ENCODE data around the gene CBX1. TPM values are rescaled to one million over a fixed set of nuclear protein-coding genes. Genes with fewer than 3 reads are reported as not detected.

CBX1 gene
- total RNA-seq, 1 donor from 2014 or later: 33.0 TPM

DNA sequence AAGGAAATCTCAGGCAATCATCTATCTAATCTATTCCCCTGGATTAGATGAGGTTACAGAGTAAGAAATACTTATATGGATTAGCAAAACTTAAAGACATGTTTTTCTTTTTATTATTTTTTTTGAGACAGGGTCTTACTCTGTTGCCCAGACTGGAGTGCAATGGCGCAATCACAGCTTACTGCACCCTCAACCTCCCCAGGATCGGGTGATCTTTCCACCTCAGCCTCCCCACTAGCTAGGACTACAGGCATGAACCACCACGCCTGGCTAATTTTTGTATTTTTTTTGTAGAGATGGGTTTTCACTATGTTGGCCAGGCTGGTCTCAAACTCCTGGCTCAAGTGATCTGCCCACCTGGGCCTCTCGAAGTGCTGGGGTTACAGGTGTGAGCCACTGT, 56.4 kb downstream of the CBX1 start:
- no peak for DNase-seq
- no peaks in the 10 kb centered on the region for H3K9me3 ChIP-seq (replicated peaks)
- no peak for TF ChIP-seq CTCF (IDR thresholded peaks at IDR 0.05; ENCODE audit: borderline replicate concordance)
- intact Hi-C loops (cut with micrococcal nuclease): no loop called here
- H3K27me3 ChIP-seq (ENCODE audit: low read depth): no peaks in the 10 kb centered on the region
- no peak overlapping the region for H3K4me3 ChIP-seq
- peaks cover 38% of the 10 kb centered on the region for H3K4me1 ChIP-seq
- no peaks in the 10 kb centered on the region for H3K36me3 ChIP-seq
- H3K27ac ChIP-seq (replicated peaks): no peak overlapping the region

DNA sequence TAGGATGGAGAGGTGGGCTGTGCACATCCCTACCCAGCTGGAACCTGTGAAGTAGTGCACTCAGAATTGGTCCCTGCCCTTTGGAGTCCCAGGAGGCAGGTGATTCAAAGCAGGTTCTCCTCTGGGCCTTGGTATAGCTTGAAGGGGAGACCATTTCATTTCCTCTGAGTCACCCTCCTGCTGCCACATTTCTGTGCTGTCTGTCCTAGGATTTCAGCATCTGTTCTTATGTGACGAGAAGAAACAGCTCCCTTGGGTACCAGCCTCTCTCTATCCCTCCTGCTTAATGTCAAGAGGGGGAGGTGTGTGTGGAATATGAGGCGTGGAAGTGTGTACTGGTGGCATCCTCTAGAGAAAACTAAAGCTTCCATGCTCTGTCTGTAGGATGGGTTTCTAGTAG, 58.1 kb downstream of the CBX1 start:
- H3K4me3 ChIP-seq: no peak overlapping the region
- no peak for DNase-seq
- intact Hi-C loops (cut with micrococcal nuclease): no loop called here
- no peaks in the 10 kb centered on the region for H3K9me3 ChIP-seq (replicated peaks)
- TF ChIP-seq CTCF (IDR thresholded peaks at IDR 0.05; ENCODE audit: borderline replicate concordance): no peak
- peaks cover 29% of the 10 kb centered on the region for H3K4me1 ChIP-seq
- H3K36me3 ChIP-seq: no peaks in the 10 kb centered on the region
- H3K27me3 ChIP-seq (ENCODE audit: low read depth): no peaks in the 10 kb centered on the region
- H3K27ac ChIP-seq (replicated peaks): no peak overlapping the region

DNA sequence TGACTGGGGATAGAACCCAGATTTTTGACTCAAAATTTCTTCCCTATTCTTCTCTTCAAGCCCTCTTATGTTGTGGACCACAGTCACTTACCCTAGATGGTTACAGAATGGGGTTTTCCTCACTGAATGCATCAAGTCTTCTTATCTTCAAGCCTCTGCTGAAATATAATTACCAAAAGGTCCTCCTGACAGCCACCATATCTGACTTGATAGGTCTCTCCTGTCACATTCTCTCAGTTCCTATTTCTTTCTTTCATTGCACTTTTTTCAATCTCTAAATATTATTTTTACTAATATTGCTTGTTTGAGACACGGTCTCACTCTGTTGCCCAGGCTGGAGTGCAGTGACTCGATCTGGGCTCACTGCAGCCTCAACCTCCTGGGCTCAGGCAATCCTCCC, 62.6 kb downstream of the CBX1 start:
- no peaks in the 10 kb centered on the region for H3K36me3 ChIP-seq
- no peak overlapping the region for H3K27ac ChIP-seq (replicated peaks)
- no peaks in the 10 kb centered on the region for H3K27me3 ChIP-seq (ENCODE audit: low read depth)
- H3K4me1 ChIP-seq: peaks cover 18% of the 10 kb centered on the region
- no peak for TF ChIP-seq CTCF (IDR thresholded peaks at IDR 0.05; ENCODE audit: borderline replicate concordance)
- intact Hi-C loops (cut with micrococcal nuclease): no loop called here
- H3K4me3 ChIP-seq: no peak overlapping the region
- H3K9me3 ChIP-seq (replicated peaks): no peaks in the 10 kb centered on the region
- DNase-seq: no peak

GRCh38 chr17:48037838-48038323, 63.4 kb downstream of the CBX1 start:
- peak overlapping the region; percentile 84 for H3K4me3 ChIP-seq
- H3K9me3 ChIP-seq (replicated peaks): no peaks in the 10 kb centered on the region
- no peaks in the 10 kb centered on the region for H3K27me3 ChIP-seq (ENCODE audit: low read depth)
- H3K4me1 ChIP-seq: peaks cover 18% of the 10 kb centered on the region
- intact Hi-C loops (cut with micrococcal nuclease): no loop called here
- no peak for TF ChIP-seq CTCF (IDR thresholded peaks at IDR 0.05; ENCODE audit: borderline replicate concordance)
- no peaks in the 10 kb centered on the region for H3K36me3 ChIP-seq
- no peak for DNase-seq
- peak overlapping the region; percentile 89 for H3K27ac ChIP-seq (replicated peaks)

DNA sequence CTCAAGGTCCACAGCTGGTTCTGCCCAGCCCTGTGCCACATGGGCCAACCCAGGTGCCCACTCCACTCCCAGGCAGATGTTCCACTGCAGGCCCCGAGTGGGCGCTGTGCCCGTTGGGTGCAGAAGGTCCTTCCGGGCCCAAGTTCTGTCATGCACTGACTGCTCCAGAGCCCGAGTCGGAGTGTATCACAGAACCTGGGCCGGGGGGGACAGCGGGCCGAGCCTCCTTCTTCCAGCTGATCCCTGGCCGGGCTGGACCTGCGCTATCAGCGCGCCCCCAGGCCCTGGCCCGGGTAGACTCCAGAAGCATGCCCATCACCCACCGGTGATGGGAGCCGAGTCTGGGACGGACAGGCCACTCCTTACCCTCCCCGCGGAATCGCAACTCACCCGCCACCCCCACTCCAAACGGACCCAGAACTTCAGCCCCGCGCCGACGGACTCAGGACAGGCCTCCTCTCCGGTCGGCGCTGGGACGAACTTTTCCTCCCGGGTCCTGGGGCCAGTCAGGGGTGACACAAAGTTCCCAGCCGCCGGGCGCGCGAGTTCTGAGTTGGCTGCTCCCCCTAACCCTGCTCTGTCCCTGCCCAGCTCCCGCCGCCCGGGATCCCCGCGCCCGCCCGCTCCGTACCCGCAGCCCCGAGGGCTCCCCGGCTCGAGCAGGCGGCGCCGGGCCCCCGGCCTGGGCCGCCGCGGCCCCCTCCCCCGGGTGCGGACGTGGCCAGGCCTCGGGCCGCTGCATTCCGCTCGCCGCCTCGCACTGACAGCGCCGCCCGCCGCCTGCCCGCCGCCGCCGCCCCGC, 64.0 kb downstream of the CBX1 start, which contains the start of gene COPZ2:
Gene COPZ2 (minus strand): TSS at position 762 of the 802 bp plus-strand sequence. CDS start 20 bp downstream, at position 742.
- H3K36me3 ChIP-seq: no peaks in the 10 kb centered on the region
- peak within 1 kb of the TSS; percentile 89 for H3K27ac ChIP-seq (replicated peaks)
- intact Hi-C loops (cut with micrococcal nuclease): no loop called here
- no peaks in the 10 kb centered on the region for H3K27me3 ChIP-seq (ENCODE audit: low read depth)
- H3K4me3 ChIP-seq: peak within 1 kb of the TSS; percentile 84
- DNase-seq: peak; percentile 76
- TF ChIP-seq CTCF (IDR thresholded peaks at IDR 0.05; ENCODE audit: borderline replicate concordance): peak; percentile 71
- H3K4me1 ChIP-seq: peaks cover 18% of the 10 kb centered on the region
- H3K9me3 ChIP-seq (replicated peaks): no peaks in the 10 kb centered on the region
